SIG-M5 treated with dmso at 0.1 percent for 504 hours (cell line): Measurements from ENCODE around the gene SH3PXD2B.

Source experiments
- DNase-seq: peaks from one replicate; lab custom pipeline; 2025; ENCODE audit not compliant: unreplicated experiment; lab: John Stamatoyannopoulos, UW

SH3PXD2B gene

GRCh38 chr5:172280929-172281328 is 173.4 kb downstream of the SH3PXD2B start:
- DNase-seq = no peak

GRCh38 chr5:172280317-172280716 is 174.0 kb downstream of the SH3PXD2B start:
- no peak for DNase-seq

GRCh38 chr5:172278356-172278755 is 176.0 kb downstream of the SH3PXD2B start:
- no peak for DNase-seq

- DNase-seq = no peak
Observed at GRCh38 chr5:172276214-172276613, 178.1 kb downstream of the SH3PXD2B start.
